ENCODE results near the gene ZFAND5. TPM values are rescaled to one million over a fixed set of nuclear protein-coding genes. Genes with fewer than 3 reads are reported as not detected.

ZFAND5 gene
- total RNA-seq, 1 experiment from 2014 or later = 185 TPM

DNA sequence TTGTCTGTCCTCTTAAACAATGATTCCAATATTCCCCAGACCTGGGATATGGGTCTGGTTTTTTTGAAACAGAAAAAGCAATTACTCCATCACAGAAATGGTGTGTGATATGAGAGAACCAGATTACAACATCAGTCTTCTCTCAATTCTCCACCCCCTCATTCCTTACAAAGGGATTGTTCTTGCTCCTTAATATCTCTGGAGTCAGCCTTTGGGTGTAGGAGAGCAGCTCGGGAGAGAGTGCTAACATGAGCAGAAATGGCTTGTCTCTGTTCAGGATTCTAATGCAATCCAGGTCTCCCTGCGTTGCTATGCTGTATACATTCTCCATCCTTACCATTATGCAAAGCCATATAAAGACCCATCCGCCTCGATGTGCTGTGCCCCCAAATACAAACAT lies 32.7 kb downstream of the ZFAND5 start:
- BruUV-seq (replicated peaks) = no TSS peak
- H3K27me3 ChIP-seq (ENCODE audit: control insufficient read depth, insufficient read depth, low read length) = no peaks in the 10 kb centered on the region
- no peak for ATAC-seq
- TF ChIP-seq TCF7L2 (IDR thresholded peaks at IDR 0.05; ENCODE audit: low read depth, low read length) (no peak), POLR2AphosphoS5 (IDR thresholded peaks at IDR 0.05; ENCODE audit: low read depth, low read length) (no peak), SIN3A (IDR thresholded peaks at IDR 0.05; ENCODE audit: borderline replicate concordance, insufficient read depth, low read depth, low read length) (no peak)
- TF ChIP-seq, protein P1, sequence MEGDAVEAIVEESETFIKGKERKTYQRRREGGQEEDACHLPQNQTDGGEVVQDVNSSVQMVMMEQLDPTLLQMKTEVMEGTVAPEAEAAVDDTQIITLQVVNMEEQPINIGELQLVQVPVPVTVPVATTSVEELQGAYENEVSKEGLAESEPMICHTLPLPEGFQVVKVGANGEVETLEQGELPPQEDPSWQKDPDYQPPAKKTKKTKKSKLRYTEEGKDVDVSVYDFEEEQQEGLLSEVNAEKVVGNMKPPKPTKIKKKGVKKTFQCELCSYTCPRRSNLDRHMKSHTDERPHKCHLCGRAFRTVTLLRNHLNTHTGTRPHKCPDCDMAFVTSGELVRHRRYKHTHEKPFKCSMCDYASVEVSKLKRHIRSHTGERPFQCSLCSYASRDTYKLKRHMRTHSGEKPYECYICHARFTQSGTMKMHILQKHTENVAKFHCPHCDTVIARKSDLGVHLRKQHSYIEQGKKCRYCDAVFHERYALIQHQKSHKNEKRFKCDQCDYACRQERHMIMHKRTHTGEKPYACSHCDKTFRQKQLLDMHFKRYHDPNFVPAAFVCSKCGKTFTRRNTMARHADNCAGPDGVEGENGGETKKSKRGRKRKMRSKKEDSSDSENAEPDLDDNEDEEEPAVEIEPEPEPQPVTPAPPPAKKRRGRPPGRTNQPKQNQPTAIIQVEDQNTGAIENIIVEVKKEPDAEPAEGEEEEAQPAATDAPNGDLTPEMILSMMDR (IDR thresholded peaks at IDR 0.05) = no peak
- TF ChIP-seq, protein P2, sequence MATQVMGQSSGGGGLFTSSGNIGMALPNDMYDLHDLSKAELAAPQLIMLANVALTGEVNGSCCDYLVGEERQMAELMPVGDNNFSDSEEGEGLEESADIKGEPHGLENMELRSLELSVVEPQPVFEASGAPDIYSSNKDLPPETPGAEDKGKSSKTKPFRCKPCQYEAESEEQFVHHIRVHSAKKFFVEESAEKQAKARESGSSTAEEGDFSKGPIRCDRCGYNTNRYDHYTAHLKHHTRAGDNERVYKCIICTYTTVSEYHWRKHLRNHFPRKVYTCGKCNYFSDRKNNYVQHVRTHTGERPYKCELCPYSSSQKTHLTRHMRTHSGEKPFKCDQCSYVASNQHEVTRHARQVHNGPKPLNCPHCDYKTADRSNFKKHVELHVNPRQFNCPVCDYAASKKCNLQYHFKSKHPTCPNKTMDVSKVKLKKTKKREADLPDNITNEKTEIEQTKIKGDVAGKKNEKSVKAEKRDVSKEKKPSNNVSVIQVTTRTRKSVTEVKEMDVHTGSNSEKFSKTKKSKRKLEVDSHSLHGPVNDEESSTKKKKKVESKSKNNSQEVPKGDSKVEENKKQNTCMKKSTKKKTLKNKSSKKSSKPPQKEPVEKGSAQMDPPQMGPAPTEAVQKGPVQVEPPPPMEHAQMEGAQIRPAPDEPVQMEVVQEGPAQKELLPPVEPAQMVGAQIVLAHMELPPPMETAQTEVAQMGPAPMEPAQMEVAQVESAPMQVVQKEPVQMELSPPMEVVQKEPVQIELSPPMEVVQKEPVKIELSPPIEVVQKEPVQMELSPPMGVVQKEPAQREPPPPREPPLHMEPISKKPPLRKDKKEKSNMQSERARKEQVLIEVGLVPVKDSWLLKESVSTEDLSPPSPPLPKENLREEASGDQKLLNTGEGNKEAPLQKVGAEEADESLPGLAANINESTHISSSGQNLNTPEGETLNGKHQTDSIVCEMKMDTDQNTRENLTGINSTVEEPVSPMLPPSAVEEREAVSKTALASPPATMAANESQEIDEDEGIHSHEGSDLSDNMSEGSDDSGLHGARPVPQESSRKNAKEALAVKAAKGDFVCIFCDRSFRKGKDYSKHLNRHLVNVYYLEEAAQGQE (IDR thresholded peaks at IDR 0.05; ENCODE audit: insufficient read depth in 1 of 2, low read depth in 2 of 2, low read length in 1 of 2) = no peak
- no peak overlapping the region for H3K4me3 ChIP-seq (ENCODE audit: low read depth in 2 of 2, low read length in 2 of 2)
- in situ Hi-C loops (cut with HindIII; ENCODE audit: low pct_unique_long_range_greater_than_20kb, low sequenced_read_pairs) (no loop called here), intact Hi-C loops (cut with micrococcal nuclease; ENCODE audit: unreplicated experiment) (no loop called here)
- no peaks in the 10 kb centered on the region for H3K36me3 ChIP-seq (ENCODE audit: control insufficient read depth, insufficient read depth, low read length)
- CTCF ChIA-PET = no interaction called here
- no peak overlapping the region for H3K27ac ChIP-seq (ENCODE audit: low read length)
- H3K9me3 ChIP-seq (ENCODE audit: control insufficient read depth, insufficient read depth, low read depth, low read length) = no peaks in the 10 kb centered on the region
- POLR2A ChIA-PET = no interaction called here
- no peak for DNase-seq (ENCODE audit: low read depth, low spot score)
- no peaks in the 10 kb centered on the region for H3K4me1 ChIP-seq (ENCODE audit: control insufficient read depth, insufficient read depth, low read length)

DNA sequence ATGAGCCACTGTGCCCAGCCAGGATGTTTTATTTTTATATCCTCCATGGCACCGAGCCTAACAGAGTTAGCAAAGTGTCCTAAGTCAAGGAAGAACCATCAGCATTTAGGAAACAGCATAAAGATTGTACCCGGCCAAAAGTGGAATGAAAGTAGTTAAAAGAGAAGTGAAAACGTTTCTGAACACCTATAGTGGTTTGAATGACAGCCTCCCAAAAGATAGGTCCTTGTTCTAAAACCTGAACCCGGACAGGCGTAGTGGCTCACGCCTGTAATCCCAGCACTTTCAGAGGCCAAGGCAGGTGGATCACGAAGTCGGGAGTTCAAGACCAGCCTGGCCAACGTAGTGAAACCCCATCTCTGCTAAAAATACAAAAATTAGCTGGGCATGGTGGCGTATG lies 37.4 kb downstream of the ZFAND5 start:
- H3K9me3 ChIP-seq (ENCODE audit: control insufficient read depth, insufficient read depth, low read depth, low read length) = no peaks in the 10 kb centered on the region
- TF ChIP-seq, protein P2 (IDR thresholded peaks at IDR 0.05; ENCODE audit: insufficient read depth in 1 of 2, low read depth in 2 of 2, low read length in 1 of 2) = no peak
- TF ChIP-seq, protein P1 (IDR thresholded peaks at IDR 0.05) = no peak
- no peak overlapping the region for H3K4me3 ChIP-seq (ENCODE audit: low read depth in 2 of 2, low read length in 2 of 2)
- intact Hi-C loops (cut with micrococcal nuclease; ENCODE audit: unreplicated experiment) (no loop called here), in situ Hi-C loops (cut with HindIII; ENCODE audit: low pct_unique_long_range_greater_than_20kb, low sequenced_read_pairs) (no loop called here)
- H3K36me3 ChIP-seq (ENCODE audit: control insufficient read depth, insufficient read depth, low read length) = no peaks in the 10 kb centered on the region
- ATAC-seq = no peak
- H3K27me3 ChIP-seq (ENCODE audit: control insufficient read depth, insufficient read depth, low read length) = no peaks in the 10 kb centered on the region
- POLR2A ChIA-PET = no interaction called here
- DNase-seq (ENCODE audit: low read depth, low spot score) = no peak
- no peak overlapping the region for H3K27ac ChIP-seq (ENCODE audit: low read length)
- H3K4me1 ChIP-seq (ENCODE audit: control insufficient read depth, insufficient read depth, low read length) = no peaks in the 10 kb centered on the region
- BruUV-seq (replicated peaks) = no TSS peak
- CTCF ChIA-PET = no interaction called here
